ENCODE measurements around the gene KERA.

Gene KERA

DNA sequence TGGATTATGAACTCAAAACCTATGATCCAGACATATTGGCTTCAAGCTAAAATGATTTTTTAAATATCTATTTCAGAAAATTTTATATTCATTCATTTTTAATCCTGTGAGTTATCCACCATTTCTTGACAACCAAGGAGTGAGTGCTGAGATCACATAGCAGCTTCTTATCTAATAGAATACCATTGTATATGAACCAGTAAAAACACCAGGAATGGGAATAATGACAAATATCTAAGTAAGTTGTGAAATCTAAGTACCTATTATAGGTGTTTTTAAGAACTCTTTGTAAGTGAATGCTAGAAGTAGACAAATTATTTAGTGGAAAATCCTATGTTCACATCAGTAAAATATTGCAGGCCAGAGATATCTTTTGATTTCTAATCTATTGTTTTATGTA, 45.3 kb upstream of the KERA start:
- DNase-seq = no peak
- H3K27me3 ChIP-seq (ENCODE audit: insufficient read depth, low read depth, severe bottlenecking) = no peaks in the 10 kb centered on the region
- H3K27ac ChIP-seq = no peak overlapping the region
- TF ChIP-seq, protein P1, sequence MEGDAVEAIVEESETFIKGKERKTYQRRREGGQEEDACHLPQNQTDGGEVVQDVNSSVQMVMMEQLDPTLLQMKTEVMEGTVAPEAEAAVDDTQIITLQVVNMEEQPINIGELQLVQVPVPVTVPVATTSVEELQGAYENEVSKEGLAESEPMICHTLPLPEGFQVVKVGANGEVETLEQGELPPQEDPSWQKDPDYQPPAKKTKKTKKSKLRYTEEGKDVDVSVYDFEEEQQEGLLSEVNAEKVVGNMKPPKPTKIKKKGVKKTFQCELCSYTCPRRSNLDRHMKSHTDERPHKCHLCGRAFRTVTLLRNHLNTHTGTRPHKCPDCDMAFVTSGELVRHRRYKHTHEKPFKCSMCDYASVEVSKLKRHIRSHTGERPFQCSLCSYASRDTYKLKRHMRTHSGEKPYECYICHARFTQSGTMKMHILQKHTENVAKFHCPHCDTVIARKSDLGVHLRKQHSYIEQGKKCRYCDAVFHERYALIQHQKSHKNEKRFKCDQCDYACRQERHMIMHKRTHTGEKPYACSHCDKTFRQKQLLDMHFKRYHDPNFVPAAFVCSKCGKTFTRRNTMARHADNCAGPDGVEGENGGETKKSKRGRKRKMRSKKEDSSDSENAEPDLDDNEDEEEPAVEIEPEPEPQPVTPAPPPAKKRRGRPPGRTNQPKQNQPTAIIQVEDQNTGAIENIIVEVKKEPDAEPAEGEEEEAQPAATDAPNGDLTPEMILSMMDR (IDR thresholded peaks at IDR 0.05; ENCODE audit: low read depth, low read length) = no peak
- H3K36me3 ChIP-seq = no peaks in the 10 kb centered on the region
- no peak overlapping the region for H3K4me3 ChIP-seq (ENCODE audit: low read depth, low read length)
- no peaks in the 10 kb centered on the region for H3K9me3 ChIP-seq (ENCODE audit: severe bottlenecking)

DNA sequence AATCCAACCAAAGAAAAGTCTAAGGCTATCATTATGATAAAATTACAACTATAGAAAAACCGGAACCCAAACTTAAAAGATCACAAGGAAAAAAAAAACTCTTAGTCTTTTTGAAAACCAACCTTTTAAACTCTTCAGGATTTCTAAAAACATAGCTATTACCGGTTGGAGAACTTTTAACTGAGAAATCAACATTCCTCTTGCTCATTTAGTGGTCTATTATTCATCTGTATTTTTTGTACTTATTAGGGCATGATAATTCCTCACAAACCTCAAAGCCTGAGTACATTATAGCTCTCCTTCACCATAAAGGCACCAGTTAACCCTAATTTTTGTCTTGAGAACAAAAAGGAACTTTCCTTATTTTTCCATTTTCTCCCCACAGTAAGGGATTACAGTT, 43.1 kb upstream of the KERA start:
- no peak for DNase-seq
- Histone ChIP-seq H3K36me3 (no peaks in the 10 kb centered on the region), H3K9me3 (ENCODE audit: severe bottlenecking) (no peaks in the 10 kb centered on the region), H3K27ac (no peak overlapping the region), H3K4me3 (ENCODE audit: low read depth, low read length) (no peak overlapping the region), H3K27me3 (ENCODE audit: insufficient read depth, low read depth, severe bottlenecking) (no peaks in the 10 kb centered on the region)
- TF ChIP-seq, protein P1 (IDR thresholded peaks at IDR 0.05; ENCODE audit: low read depth, low read length) = no peak

DNA sequence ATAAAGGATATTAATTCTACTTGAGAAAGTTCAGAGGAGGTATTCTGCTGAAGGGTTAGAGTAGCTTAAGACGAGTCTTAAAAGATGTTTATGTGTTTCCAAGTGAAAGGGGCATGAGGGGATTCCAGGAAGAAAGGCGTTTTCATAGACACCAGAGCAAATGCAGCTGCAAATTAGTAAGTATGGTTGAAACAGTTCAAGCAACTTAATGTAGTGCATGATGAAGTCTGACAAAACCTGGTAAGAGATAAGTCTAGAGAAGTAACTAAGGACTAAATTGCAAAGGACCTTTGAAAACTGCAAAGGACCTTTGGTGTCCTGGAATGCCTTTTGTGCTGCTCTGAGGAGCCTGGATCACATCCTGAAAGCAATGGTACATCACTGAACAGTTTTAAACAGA, 42.0 kb upstream of the KERA start:
- H3K36me3 ChIP-seq = no peaks in the 10 kb centered on the region
- H3K27ac ChIP-seq = no peak overlapping the region
- no peaks in the 10 kb centered on the region for H3K9me3 ChIP-seq (ENCODE audit: severe bottlenecking)
- no peak overlapping the region for H3K4me3 ChIP-seq (ENCODE audit: low read depth, low read length)
- TF ChIP-seq, protein P1 (IDR thresholded peaks at IDR 0.05; ENCODE audit: low read depth, low read length) = no peak
- no peak for DNase-seq
- H3K27me3 ChIP-seq (ENCODE audit: insufficient read depth, low read depth, severe bottlenecking) = no peaks in the 10 kb centered on the region

DNA sequence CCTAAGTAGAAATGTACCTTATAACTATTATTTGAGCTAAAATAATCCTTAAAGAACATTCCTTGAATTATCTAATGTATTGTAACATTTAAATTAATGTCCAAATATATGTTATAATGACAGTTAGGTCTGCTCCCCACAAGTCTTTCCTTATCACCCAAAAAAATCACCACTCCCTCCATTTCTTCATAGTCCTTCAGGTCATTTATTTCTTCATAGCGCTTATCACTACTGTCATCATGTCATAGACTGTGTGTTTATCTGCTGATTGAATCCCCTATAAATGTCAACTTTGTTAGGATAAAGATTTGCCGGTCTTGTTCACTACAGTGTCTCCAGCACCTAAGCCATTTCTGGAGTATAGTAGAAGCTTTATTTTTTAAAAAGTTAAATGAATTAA, 41.5 kb upstream of the KERA start:
- TF ChIP-seq, protein P1 (IDR thresholded peaks at IDR 0.05; ENCODE audit: low read depth, low read length) = no peak
- H3K4me3 ChIP-seq (ENCODE audit: low read depth, low read length) = no peak overlapping the region
- no peaks in the 10 kb centered on the region for H3K9me3 ChIP-seq (ENCODE audit: severe bottlenecking)
- no peak for DNase-seq
- no peaks in the 10 kb centered on the region for H3K36me3 ChIP-seq
- H3K27me3 ChIP-seq (ENCODE audit: insufficient read depth, low read depth, severe bottlenecking) = no peaks in the 10 kb centered on the region
- H3K27ac ChIP-seq = no peak overlapping the region

DNA sequence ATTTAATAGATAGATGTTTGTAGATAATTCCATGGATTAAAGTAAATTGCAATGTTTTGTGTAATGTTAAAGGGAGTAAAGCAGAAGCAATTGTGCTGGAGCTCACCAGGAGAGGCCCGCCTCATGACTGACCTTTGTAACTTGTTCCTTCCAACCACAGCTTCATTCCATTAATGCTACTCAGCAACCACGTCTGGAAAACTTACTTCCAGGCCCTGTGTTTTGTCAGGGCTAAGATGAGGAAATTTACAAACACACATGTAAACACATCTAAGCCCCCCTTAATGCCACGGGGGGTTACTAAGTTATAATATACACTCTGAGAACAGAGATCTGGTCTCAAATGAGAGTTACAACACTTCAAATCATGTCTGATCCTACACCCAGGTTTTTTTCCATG, 41.1 kb upstream of the KERA start:
- no peaks in the 10 kb centered on the region for H3K27me3 ChIP-seq (ENCODE audit: insufficient read depth, low read depth, severe bottlenecking)
- H3K4me3 ChIP-seq (ENCODE audit: low read depth, low read length) = no peak overlapping the region
- no peaks in the 10 kb centered on the region for H3K9me3 ChIP-seq (ENCODE audit: severe bottlenecking)
- no peak for DNase-seq
- H3K36me3 ChIP-seq = no peaks in the 10 kb centered on the region
- H3K27ac ChIP-seq = no peak overlapping the region
- TF ChIP-seq, protein P1 (IDR thresholded peaks at IDR 0.05; ENCODE audit: low read depth, low read length) = no peak

DNA sequence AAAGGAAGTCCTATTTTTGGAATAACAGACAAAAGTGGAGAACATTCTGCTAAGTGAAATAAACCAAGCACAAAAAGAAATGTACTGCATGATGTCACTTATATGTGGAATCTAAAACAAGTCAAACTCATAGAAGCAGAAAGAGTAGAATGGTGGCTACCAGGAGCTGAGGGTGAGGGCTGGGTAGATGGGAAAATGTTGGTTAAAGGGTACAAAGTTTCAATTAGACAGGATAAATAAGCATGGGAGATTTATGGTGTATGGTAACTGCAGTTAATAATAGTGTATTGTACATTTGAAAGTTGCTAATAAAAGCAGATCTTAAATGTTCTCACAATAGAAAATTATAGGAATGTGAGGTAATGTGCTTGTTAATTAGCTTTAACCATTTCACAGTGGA, 40.6 kb upstream of the KERA start:
- H3K9me3 ChIP-seq (ENCODE audit: severe bottlenecking) = no peaks in the 10 kb centered on the region
- H3K4me3 ChIP-seq (ENCODE audit: low read depth, low read length) = no peak overlapping the region
- H3K27ac ChIP-seq = no peak overlapping the region
- TF ChIP-seq, protein P1 (IDR thresholded peaks at IDR 0.05; ENCODE audit: low read depth, low read length) = no peak
- DNase-seq = no peak
- H3K36me3 ChIP-seq = no peaks in the 10 kb centered on the region
- no peaks in the 10 kb centered on the region for H3K27me3 ChIP-seq (ENCODE audit: insufficient read depth, low read depth, severe bottlenecking)
